HEK293 (cell line): ENCODE measurements around the gene TRAFD1.
A peak's percentile ranks its signal among the peaks of the same experiment; 100 is the strongest.

ENCODE experiments used
- CTCF ChIA-PET: fragments of 350-600 bp; formaldehyde crosslinking; extraction: SDS; loops from one replicate; lab custom pipeline; 2021; ENCODE audit warnings: antibody characterized with exemption; lab: Yijun Ruan, JAX
- POLR2A ChIA-PET: fragments of 300-600 bp; formaldehyde crosslinking; extraction: SDS; loops from one replicate; lab custom pipeline; 2020; ENCODE audit warnings: antibody characterized with exemption, inconsistent platforms; lab: Yijun Ruan, JAX
- H3K27ac ChIP-seq: fragments of 200-500 bp; sonication (Bioruptor generic); 2 replicates; pipeline ENCODE4 v1.5.1; 2014; ENCODE audit warnings: low read depth, low read length, control low read depth, inconsistent platforms; ENCODE audit errors: extremely low read depth
- H3K36me3 ChIP-seq, 2 experiments: fragments of 200-500 bp in 1 of 2; sonication (Bioruptor generic) in 1 of 2; 1 replicate in 1 of 2; 2 replicates in 1 of 2; pipeline ENCODE4 v1.5.1; 2014 to 2017; ENCODE audit warnings: inconsistent platforms in 2 of 2, low read length in 2 of 2; ENCODE audit not compliant: control insufficient read depth in 2 of 2, insufficient read depth in 1 of 2
- H3K4me1 ChIP-seq: fragments of 200-500 bp; sonication (Bioruptor generic); 2 replicates; pipeline ENCODE4 v1.5.1; 2014; ENCODE audit warnings: mild to moderate bottlenecking, low read length, inconsistent platforms; ENCODE audit not compliant: control insufficient read depth, insufficient read depth
- H3K4me3 ChIP-seq: 2 replicates; pipeline ENCODE4 v1.5.1; 2011; ENCODE audit warnings: low read depth, mild to moderate bottlenecking, control low read depth, low read length, moderate library complexity
- H3K9me3 ChIP-seq: fragments of 200-500 bp; sonication (Bioruptor generic); 2 replicates; pipeline ENCODE4 v1.5.1; 2014; ENCODE audit warnings: low read depth, low read length, inconsistent platforms; ENCODE audit not compliant: control insufficient read depth, insufficient read depth
- FEZF1 ChIP-seq: fragments of 450-650 bp; formaldehyde crosslinking; IDR thresholded peaks from 2 replicates; pipeline ENCODE4 v1.5.1; 2016; ENCODE audit warnings: missing biosample characterization, missing genetic modification characterization
- GLI2 ChIP-seq: fragments of 450-650 bp; formaldehyde crosslinking; IDR thresholded peaks from 2 replicates; pipeline ENCODE4; 2017; ENCODE audit warnings: missing biosample characterization, missing genetic modification characterization, low read depth, borderline replicate concordance
- GLIS1 ChIP-seq: fragments of 450-650 bp; formaldehyde crosslinking; IDR thresholded peaks from 2 replicates; pipeline ENCODE4 v1.5.1; 2016; ENCODE audit warnings: missing biosample characterization, missing genetic modification characterization
- MZF1 ChIP-seq: fragments of 450-650 bp; formaldehyde crosslinking; IDR thresholded peaks from 2 replicates; pipeline ENCODE4 v1.5.1; 2017; ENCODE audit warnings: missing biosample characterization, missing genetic modification characterization, borderline replicate concordance
- SCRT1 ChIP-seq: fragments of 450-650 bp; formaldehyde crosslinking; IDR thresholded peaks from 2 replicates; pipeline ENCODE4 v1.5.1; 2016; ENCODE audit warnings: missing biosample characterization, missing genetic modification characterization, borderline replicate concordance
- ZBTB17 ChIP-seq: fragments of 450-650 bp; formaldehyde crosslinking; IDR thresholded peaks from 2 replicates; pipeline ENCODE4 v1.5.1; 2016; ENCODE audit warnings: missing biosample characterization, missing genetic modification characterization
- ZNF133 ChIP-seq: fragments of 450-650 bp; formaldehyde crosslinking; IDR thresholded peaks from 2 replicates; pipeline ENCODE4 v1.5.1; 2016; ENCODE audit warnings: missing biosample characterization, missing genetic modification characterization
- ZNF140 ChIP-seq: fragments of 450-650 bp; formaldehyde crosslinking; IDR thresholded peaks from 2 replicates; pipeline ENCODE4 v1.5.1; 2016; ENCODE audit warnings: missing biosample characterization, missing genetic modification characterization
- ZNF223 ChIP-seq: fragments of 450-650 bp; formaldehyde crosslinking; IDR thresholded peaks from 2 replicates; pipeline ENCODE4 v1.5.1; 2016; ENCODE audit warnings: missing biosample characterization, missing genetic modification characterization
- ZNF23 ChIP-seq: fragments of 450-650 bp; formaldehyde crosslinking; IDR thresholded peaks from 2 replicates; pipeline ENCODE4 v1.5.1; 2016; ENCODE audit warnings: missing biosample characterization, missing genetic modification characterization, borderline replicate concordance
- ZNF366 ChIP-seq: fragments of 450-650 bp; formaldehyde crosslinking; conservative IDR thresholded peaks from 2 replicates; pipeline ENCODE4 v1.5.1; 2016; ENCODE audit warnings: missing biosample characterization, missing genetic modification characterization
- ZNF514 ChIP-seq: fragments of 450-650 bp; formaldehyde crosslinking; IDR thresholded peaks from 2 replicates; pipeline ENCODE4 v1.5.1; 2016; ENCODE audit warnings: missing biosample characterization, missing genetic modification characterization
- ZNF560 ChIP-seq: fragments of 450-650 bp; formaldehyde crosslinking; IDR thresholded peaks from 2 replicates; pipeline ENCODE4 v1.5.1; 2017; ENCODE audit warnings: missing biosample characterization, missing genetic modification characterization, borderline replicate concordance
- ZNF596 ChIP-seq: fragments of 450-650 bp; IDR thresholded peaks from 2 replicates; pipeline ENCODE4 v1.5.0; 2018; ENCODE audit warnings: missing biosample characterization, mild to moderate bottlenecking, missing genetic modification characterization, moderate library complexity
- ZNF664 ChIP-seq: fragments of 450-650 bp; formaldehyde crosslinking; IDR thresholded peaks from 2 replicates; pipeline ENCODE4 v1.5.1; 2016; ENCODE audit warnings: missing biosample characterization, missing genetic modification characterization
- TF ChIP-seq, protein P1 (sequence below): fragments of 450-650 bp; formaldehyde crosslinking; IDR thresholded peaks from 2 replicates; pipeline ENCODE4 v1.5.1; 2016; ENCODE audit warnings: missing biosample characterization, missing genetic modification characterization
- TF ChIP-seq, protein P2 (sequence below): fragments of 450-650 bp; formaldehyde crosslinking; IDR thresholded peaks from 2 replicates; pipeline ENCODE4 v1.5.1; 2017; ENCODE audit warnings: missing biosample characterization, missing genetic modification characterization

The TRAFD1 gene

DNA sequence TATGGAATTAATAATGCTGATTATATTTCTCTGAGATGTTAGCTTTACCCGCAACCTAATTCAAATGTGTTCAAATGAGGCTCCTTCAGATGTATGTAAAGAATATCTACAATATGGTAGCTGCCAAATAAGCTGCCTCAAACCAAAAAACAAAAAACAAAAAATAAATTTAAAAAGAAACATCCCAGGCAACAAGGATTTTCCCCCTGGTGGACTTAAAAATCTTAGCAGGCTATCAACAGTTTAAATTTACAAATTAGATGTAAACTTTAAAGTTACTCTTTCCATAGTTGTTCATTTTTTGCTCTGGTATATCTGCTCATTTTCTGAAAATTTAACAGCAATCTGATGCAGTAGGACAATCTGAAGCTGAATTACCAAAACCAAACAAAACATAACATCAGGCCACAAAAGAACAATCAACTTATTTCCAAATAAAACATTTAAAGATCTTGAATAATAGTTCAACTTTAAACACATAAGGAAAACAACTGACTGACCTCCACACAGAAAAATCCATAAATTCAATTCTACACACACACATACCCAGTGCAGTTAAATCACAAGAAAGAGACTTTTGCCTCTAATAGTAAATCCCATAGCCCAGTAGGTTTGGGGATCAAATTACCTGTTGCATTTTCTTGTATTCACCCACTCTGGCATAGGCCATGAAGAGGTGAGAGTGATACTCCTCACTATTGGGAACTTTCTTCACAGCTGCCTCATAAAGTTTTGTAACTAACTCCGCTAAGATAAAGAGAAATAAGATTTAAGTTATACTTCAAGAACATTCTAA lies 38.1 kb upstream of the TRAFD1 start (continued):
- TF ChIP-seq ZNF596 (tag by site-specific recombination), result no peak
- 0 out of 2 replicates have a peak, but pooled peaks have one; percentile 15 for TF ChIP-seq ZNF366 (tag by site-specific recombination)
- 0 out of 2 replicates have a peak, but pooled peaks have one; percentile 14 for TF ChIP-seq SCRT1
- TF ChIP-seq ZNF560, result no peak
- peak; percentile 56 for TF ChIP-seq ZNF664
- peak; percentile 39; the same call in 1 of the 2 replicates for TF ChIP-seq MZF1 (tag by site-specific recombination)
- peak; percentile 64 for TF ChIP-seq FEZF1 (tag by site-specific recombination)
- TF ChIP-seq, protein P1, sequence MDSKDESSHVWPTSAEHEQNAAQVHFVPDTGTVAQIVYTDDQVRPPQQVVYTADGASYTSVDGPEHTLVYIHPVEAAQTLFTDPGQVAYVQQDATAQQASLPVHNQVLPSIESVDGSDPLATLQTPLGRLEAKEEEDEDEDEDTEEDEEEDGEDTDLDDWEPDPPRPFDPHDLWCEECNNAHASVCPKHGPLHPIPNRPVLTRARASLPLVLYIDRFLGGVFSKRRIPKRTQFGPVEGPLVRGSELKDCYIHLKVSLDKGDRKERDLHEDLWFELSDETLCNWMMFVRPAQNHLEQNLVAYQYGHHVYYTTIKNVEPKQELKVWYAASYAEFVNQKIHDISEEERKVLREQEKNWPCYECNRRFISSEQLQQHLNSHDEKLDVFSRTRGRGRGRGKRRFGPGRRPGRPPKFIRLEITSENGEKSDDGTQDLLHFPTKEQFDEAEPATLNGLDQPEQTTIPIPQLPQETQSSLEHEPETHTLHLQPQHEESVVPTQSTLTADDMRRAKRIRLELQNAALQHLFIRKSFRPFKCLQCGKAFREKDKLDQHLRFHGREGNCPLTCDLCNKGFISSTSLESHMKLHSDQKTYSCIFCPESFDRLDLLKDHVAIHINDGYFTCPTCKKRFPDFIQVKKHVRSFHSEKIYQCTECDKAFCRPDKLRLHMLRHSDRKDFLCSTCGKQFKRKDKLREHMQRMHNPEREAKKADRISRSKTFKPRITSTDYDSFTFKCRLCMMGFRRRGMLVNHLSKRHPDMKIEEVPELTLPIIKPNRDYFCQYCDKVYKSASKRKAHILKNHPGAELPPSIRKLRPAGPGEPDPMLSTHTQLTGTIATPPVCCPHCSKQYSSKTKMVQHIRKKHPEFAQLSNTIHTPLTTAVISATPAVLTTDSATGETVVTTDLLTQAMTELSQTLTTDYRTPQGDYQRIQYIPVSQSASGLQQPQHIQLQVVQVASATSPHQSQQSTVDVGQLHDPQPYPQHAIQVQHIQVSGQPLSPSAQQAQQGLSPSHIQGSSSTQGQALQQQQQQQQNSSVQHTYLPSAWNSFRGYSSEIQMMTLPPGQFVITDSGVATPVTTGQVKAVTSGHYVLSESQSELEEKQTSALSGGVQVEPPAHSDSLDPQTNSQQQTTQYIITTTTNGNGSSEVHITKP, result 0 out of 2 replicates have a peak, but pooled peaks have one; percentile 28
- TF ChIP-seq ZNF514 (tag by site-specific recombination), result no peak
- TF ChIP-seq ZNF133 (tag by site-specific recombination), result no peak
- TF ChIP-seq, all 188 proteins: peak for 10

DNA sequence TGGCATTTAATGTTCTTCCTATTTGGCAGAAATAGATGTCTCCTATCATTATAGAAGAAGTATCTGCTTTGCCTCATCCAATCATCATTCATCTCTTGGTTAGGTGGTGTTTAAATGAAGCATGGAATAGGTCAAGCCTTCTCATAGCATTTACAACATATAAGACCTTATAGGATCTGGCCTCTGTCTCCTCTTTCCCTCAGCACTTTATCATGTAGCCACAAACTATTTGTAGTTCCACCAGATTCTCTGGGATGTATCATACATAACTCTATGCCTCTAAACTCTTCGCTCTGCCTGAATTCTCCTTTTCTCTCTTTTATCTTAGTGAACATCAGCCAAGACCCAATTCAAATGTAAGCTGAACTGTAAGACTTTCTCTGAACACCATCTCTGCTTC lies 37.5 kb upstream of the TRAFD1 start:
- H3K4me3 ChIP-seq, result no peak overlapping the region
- peaks cover 75 to 80% of the 10 kb centered on the region in 2 experiments for H3K36me3 ChIP-seq
- H3K27ac ChIP-seq, result no peak overlapping the region
- no peaks in the 10 kb centered on the region for H3K9me3 ChIP-seq
- TF ChIP-seq GLI2 (no peak), ZBTB17 (peak; percentile 61; the same call in 1 of the 2 replicates), MZF1 (tag by site-specific recombination) (0 out of 2 replicates have a peak, but pooled peaks have one; percentile 0)
- H3K4me1 ChIP-seq, result peaks cover 7% of the 10 kb centered on the region
- ChIA-PET CTCF (interaction anchor here (0.5 to 1.2 kb wide), 2 partner anchors 130 to 142 kb away, joined by 3 read pairs; no protein-coding TSS in a partner anchor), POLR2A (interaction anchor here (0.6 kb wide), 1 partner anchor 14 kb away, joined by 3 read pairs; no protein-coding TSS in a partner anchor)

DNA sequence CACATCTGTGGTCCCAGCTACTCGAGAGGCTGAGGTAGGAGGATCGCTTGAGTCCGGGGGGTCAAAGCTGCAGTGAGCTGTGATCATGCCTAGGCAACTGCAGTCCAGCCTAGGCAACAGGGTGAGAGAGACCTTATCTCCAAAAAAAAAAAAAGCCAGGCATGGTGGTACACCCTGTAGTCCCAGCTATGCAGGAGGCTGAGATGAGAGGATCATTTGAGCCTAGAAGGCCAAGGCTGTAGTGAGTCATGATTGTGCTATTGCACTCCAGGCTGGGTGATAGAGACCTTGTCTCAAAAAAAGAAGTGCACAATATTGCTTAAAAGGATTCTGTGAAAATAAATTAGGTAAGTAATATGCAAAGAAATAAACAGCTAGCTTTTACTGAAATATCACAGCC lies 33.8 kb upstream of the TRAFD1 start:
- H3K4me3 ChIP-seq, result no peak overlapping the region
- POLR2A ChIA-PET, result no interaction called here
- TF ChIP-seq ZNF140 (tag by site-specific recombination) (no peak), ZBTB17 (no peak), ZNF23 (tag by site-specific recombination) (no peak), ZNF223 (tag by site-specific recombination) (no peak), GLIS1 (peak; percentile 52; the same call in 1 of the 2 replicates)
- TF ChIP-seq, protein P2, sequence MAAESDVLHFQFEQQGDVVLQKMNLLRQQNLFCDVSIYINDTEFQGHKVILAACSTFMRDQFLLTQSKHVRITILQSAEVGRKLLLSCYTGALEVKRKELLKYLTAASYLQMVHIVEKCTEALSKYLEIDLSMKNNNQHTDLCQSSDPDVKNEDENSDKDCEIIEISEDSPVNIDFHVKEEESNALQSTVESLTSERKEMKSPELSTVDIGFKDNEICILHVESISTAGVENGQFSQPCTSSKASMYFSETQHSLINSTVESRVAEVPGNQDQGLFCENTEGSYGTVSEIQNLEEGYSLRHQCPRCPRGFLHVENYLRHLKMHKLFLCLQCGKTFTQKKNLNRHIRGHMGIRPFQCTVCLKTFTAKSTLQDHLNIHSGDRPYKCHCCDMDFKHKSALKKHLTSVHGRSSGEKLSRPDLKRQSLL (tag by site-specific recombination), result peak; percentile 54
- TF ChIP-seq, all 188 proteins: peak for 2
- Histone ChIP-seq H3K27ac (no peak overlapping the region), H3K9me3 (no peaks in the 10 kb centered on the region), H3K4me1 (peaks cover 7% of the 10 kb centered on the region), H3K36me3 (peaks cover 77 to 80% of the 10 kb centered on the region in 2 experiments)
- CTCF ChIA-PET, result no interaction called here
